ENCODE data around the gene TEX2. TPM values are rescaled to one million over a fixed set of nuclear protein-coding genes. Genes with fewer than 3 reads are reported as not detected.

Gene TEX2
- total and polyA plus RNA-seq, 2 donors (not counting 3 experiments of a cell fraction or from before 2014, with no cell fraction given), result 13.3 to 25.8 TPM

GRCh38 chr17:64178011-64178825 lies 84.8 kb downstream of the TEX2 start:
- Histone ChIP-seq H2AFZ (ENCODE audit: low read depth, low read length) (no peak overlapping the region), H3K9me3 (replicated peaks; ENCODE audit: control insufficient read depth, insufficient read depth, low read length) (no peaks in the 10 kb centered on the region), H4K20me1 (replicated peaks; ENCODE audit: control insufficient read depth, extremely low read depth, insufficient read depth, low read length) (no peaks in the 10 kb centered on the region), H3K9ac (replicated peaks; ENCODE audit: extremely low read depth, insufficient read depth, low read length) (no peak overlapping the region), H3K27ac (ENCODE audit: insufficient read depth, low read depth, low read length) (no peak overlapping the region), H3K4me2 (ENCODE audit: insufficient read depth, low read length) (no peak overlapping the region), H3K4me3 (replicated peaks in 1 of 3; ENCODE audit: insufficient read depth in 1 of 3, low read depth in 1 of 3, low read length in 3 of 3) (no peak overlapping the region), H3K79me2 (ENCODE audit: control insufficient read depth, insufficient read depth, low read length) (no peaks in the 10 kb centered on the region), H3K27me3 (ENCODE audit: control insufficient read depth in 2 of 2, insufficient read depth in 2 of 2, low read length in 2 of 2) (no peaks in the 10 kb centered on the region), H3K9me1 (replicated peaks; ENCODE audit: control insufficient read depth, extremely low read depth, insufficient read depth, low read length) (no peaks in the 10 kb centered on the region), H3K36me3 (ENCODE audit: control insufficient read depth in 2 of 2, extremely low read depth in 1 of 2, insufficient read depth in 2 of 2, low read length in 2 of 2) (peaks cover 0 to 4% of the 10 kb centered on the region in 2 experiments), H3K4me1 (ENCODE audit: control insufficient read depth, extremely low read depth, insufficient read depth, low read length) (peaks cover 26% of the 10 kb centered on the region)
- ChIA-PET CTCF (interaction anchor here (1.1 to 2.0 kb wide), 3 partner anchors 45 to 104 kb away, joined by 3 to 6 read pairs (median 3); no protein-coding TSS in a partner anchor), POLR2A (no interaction called here)
- FAIRE-seq (no peak), DNase-seq (ENCODE audit: low read depth, low spot score) (no peak)
- intact Hi-C loops (cut with micrococcal nuclease) (no loop called here), dilution Hi-C loops (cut with MboI; ENCODE audit: extremely low pct_ligation_motif_present, low sequenced_read_pairs) (no loop called here)
- TF ChIP-seq POLR2A (IDR thresholded peaks at IDR 0.05; ENCODE audit: low read depth, low read length) (no peak), JUN (IDR thresholded peaks at IDR 0.05; ENCODE audit: borderline replicate concordance, insufficient read depth, insufficient read length, low read depth) (no peak), EZH2 (IDR thresholded peaks at IDR 0.05; ENCODE audit: borderline replicate concordance, low read depth, low read length, severe bottlenecking) (no peak), GATA2 (IDR thresholded peaks at IDR 0.05; ENCODE audit: insufficient read depth, insufficient read length, low read depth, low read length) (no peak)
- no TSS peak for BruUV-seq (replicated peaks)

DNA sequence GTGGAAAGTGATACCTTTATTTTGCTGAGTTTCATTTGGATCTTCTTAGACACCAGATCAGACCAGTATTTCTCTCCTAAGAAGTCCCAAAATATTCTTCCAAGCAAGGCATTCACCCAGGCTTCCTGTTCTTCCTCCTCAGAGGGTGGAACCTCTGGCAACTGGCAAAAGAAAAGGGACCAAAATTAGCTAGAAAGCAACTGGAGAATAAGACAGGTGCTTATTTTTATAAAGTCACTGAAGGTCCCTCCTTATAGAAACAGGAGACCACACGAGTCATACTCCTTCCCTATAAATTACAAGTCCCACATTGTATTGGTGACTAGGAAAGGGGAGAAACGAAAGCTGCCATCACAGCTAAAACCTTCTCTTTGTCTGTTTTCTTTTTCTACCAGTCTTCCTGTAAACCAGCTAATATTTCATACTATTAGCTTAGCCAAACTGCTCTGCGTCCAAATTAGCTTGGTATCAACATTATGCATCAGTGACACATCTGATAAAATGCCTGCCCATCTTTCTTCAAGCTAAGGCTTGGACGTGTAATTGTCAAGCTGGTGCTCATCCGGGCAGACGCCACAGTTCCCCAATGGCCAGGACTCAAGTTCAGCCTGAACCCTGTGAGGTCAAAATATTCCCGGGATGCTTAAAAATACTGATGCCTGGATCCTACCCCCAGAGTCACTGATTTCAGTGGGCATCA lies 85.6 kb downstream of the TEX2 start:
- Histone ChIP-seq H3K4me2 (ENCODE audit: insufficient read depth, low read length) (no peak overlapping the region), H3K9me1 (replicated peaks; ENCODE audit: control insufficient read depth, extremely low read depth, insufficient read depth, low read length) (no peaks in the 10 kb centered on the region), H3K9ac (replicated peaks; ENCODE audit: extremely low read depth, insufficient read depth, low read length) (no peak overlapping the region), H3K27ac (ENCODE audit: insufficient read depth, low read depth, low read length) (no peak overlapping the region), H3K27me3 (ENCODE audit: control insufficient read depth in 2 of 2, insufficient read depth in 2 of 2, low read length in 2 of 2) (no peaks in the 10 kb centered on the region), H2AFZ (ENCODE audit: low read depth, low read length) (no peak overlapping the region), H3K4me3 (replicated peaks in 1 of 3; ENCODE audit: insufficient read depth in 1 of 3, low read depth in 1 of 3, low read length in 3 of 3) (no peak overlapping the region), H3K79me2 (ENCODE audit: control insufficient read depth, insufficient read depth, low read length) (no peaks in the 10 kb centered on the region), H3K36me3 (ENCODE audit: control insufficient read depth in 2 of 2, extremely low read depth in 1 of 2, insufficient read depth in 2 of 2, low read length in 2 of 2) (peaks cover 0 to 4% of the 10 kb centered on the region in 2 experiments), H3K9me3 (replicated peaks; ENCODE audit: control insufficient read depth, insufficient read depth, low read length) (no peaks in the 10 kb centered on the region), H4K20me1 (replicated peaks; ENCODE audit: control insufficient read depth, extremely low read depth, insufficient read depth, low read length) (no peaks in the 10 kb centered on the region), H3K4me1 (ENCODE audit: control insufficient read depth, extremely low read depth, insufficient read depth, low read length) (peaks cover 32% of the 10 kb centered on the region)
- ChIA-PET POLR2A (no interaction called here), CTCF (interaction anchor here (1.3 to 2.0 kb wide), 2 partner anchors 44 to 72 kb away, joined by 3 to 6 read pairs; no protein-coding TSS in a partner anchor)
- dilution Hi-C loops (cut with MboI; ENCODE audit: extremely low pct_ligation_motif_present, low sequenced_read_pairs) (no loop called here), intact Hi-C loops (cut with micrococcal nuclease) (no loop called here)
- DNase-seq (ENCODE audit: low read depth, low spot score) (no peak), FAIRE-seq (no peak)
- no TSS peak for BruUV-seq (replicated peaks)
- TF ChIP-seq GATA2 (IDR thresholded peaks at IDR 0.05; ENCODE audit: insufficient read depth, insufficient read length, low read depth, low read length) (no peak), MYC (IDR thresholded peaks at IDR 0.05; ENCODE audit: low read depth, low read length) (no peak), FOS (IDR thresholded peaks at IDR 0.05; ENCODE audit: borderline replicate concordance, insufficient read depth, low read length) (no peak)

Measured in endothelial cell of umbilical vein (primary cell).